ENCODE measurements around the gene SLC16A13.
"Not testable (repeated sequence)": the region's sequence is repeated elsewhere in the genome, so short reads cannot be mapped to it uniquely, and the experiment has no call there.

The SLC16A13 gene

DNA sequence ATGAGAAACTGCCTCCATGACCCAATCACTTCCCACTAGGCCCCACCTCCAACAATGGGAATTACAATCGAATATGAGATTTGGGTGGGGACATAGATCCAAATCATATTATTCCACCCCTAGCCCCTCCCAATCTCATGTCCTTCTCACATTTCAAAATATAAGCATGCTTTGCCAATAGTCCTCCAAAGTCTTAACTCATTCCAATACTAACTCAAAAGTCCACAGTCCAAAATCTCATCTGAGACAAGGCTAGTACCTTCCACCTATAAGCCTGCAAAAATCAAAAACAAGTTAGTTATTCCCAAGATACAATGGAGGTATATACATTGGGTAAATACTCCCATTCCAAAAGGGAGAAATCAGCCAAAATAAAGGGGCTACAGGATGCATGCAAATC is 31.4 kb downstream of the SLC16A13 start:
- DNase-seq, result no peak

DNA sequence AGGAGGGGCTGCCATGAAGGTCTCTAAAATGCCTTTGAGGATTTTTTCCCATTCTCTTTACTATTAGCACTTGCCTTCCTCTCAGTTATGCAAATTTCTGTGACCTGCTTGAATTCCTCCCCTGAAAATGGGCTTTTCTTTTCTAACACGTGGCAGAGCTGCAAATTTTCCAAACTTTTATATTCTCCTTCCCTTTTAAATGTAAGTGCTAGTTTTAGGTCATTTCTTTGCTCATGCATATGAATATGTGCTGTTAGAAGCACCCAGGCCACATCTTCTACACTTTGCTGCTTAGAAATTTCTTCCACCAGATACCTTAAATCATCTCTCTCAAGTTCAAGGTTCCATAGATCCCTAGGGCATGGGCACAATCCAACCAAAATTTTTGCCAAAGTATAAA is 32.5 kb downstream of the SLC16A13 start:
- DNase-seq, result no peak

DNA sequence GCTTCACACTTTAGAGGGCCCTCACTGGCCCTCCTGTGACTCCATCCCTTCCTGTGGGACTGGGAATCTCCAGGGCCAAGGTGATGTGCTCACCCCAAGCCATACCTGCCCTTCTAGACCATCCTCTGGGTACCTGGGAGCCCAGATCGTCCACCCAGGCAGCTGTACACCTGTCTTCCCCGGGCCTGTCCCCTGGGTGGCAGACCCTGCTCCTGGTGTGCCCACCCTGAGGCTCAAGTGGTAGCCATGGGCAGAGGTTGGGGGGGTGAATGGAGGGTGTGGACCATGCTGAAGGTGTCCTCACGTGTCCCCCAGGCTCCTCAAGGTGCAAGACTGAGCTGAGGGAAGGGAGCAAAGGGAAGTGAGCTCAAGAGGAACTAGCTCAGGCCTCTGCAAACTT is 34.9 kb downstream of the SLC16A13 start:
- DNase-seq, result no peak

DNA sequence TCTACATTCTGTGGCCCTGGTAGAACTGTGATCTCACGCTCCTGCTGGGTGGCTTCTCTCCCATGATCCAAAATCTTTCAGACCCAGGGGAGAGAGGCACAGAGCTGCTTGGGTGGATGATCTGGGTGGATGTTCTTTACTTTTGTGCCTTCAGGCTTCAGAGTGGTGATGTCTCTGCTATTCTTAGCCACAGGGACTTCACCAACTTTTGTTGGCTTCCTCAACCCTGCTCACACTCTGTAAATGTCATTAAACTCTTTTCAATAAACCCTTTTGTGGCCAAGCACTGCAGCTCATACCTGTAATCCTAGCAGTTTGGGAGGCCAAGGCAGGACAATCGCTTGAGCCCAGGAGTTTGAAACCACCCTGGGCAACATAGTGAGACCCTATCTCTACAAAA is 36.6 kb downstream of the SLC16A13 start:
- no peak for DNase-seq

DNA sequence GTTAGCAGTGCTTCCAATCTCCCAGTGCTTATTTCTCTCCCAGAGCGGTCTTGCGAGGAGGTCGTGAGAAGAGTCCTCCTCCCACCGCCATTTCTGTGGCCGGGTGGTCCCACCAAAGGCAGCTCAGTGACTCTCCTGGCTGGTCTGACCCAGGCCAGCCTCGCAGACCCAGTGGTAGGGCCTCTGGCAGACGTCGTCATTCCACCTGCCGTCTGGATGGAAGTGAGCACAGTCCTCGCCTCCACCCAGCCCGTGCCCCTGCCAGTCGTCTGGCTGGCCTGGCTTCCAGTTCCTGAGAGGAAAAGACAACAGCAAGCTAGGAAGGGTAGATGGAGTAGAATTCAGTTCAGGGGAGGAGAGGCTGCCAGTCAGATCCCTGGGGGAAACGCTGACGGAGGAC is 39.1 kb downstream of the SLC16A13 start:
- DNase-seq, result no peak

DNA sequence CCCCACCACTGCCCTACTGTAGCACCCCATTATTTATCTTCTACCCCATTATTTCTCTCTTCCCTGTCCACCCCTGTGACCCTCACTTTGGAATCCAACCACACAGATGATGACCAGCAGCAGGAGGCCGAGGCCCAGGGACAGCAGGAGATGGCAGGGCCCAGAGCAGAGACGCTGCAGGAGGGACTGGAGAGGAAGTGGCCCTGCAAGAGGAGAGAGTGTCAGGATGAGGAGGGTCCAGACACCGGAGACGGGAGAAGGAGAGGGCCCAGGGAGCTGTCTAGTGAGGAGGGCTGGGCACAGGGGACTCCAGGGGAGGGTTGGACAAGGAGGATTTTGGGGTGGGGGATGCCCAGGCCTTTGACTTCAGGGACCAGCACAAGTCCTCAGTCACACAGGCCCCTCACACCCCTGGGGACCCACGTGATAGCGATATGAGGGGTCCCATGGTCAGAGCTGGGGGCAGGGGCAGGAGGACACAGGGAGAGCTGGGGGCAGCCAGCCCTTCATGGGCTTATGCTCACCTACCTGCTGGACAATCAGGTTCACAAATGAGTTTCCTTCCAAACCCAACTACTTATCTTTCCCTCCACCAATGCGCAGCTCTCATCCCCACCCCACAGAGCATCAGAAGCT is 42.2 kb downstream of the SLC16A13 start:
- no peak for DNase-seq

DNA sequence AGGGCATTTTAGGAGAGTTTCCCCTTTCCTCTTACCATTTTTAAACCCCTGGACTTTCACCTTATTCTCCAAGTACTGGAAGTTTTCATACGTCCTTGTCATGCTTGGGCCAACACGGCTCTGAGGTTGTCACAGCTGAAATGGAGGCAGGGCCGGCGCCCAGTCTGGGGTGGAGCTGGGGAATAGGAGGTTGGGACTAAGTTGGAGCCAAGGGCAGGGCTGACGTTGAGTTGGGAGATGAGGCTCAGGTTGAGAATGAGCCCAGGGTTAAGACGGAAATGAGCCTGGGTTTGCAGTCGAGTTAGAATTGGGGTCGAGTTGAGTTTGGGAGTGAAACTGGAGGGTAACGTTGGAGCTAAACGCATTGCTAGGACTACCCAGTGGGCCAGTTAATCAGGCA is 42.9 kb downstream of the SLC16A13 start:
- no peak for DNase-seq

DNA sequence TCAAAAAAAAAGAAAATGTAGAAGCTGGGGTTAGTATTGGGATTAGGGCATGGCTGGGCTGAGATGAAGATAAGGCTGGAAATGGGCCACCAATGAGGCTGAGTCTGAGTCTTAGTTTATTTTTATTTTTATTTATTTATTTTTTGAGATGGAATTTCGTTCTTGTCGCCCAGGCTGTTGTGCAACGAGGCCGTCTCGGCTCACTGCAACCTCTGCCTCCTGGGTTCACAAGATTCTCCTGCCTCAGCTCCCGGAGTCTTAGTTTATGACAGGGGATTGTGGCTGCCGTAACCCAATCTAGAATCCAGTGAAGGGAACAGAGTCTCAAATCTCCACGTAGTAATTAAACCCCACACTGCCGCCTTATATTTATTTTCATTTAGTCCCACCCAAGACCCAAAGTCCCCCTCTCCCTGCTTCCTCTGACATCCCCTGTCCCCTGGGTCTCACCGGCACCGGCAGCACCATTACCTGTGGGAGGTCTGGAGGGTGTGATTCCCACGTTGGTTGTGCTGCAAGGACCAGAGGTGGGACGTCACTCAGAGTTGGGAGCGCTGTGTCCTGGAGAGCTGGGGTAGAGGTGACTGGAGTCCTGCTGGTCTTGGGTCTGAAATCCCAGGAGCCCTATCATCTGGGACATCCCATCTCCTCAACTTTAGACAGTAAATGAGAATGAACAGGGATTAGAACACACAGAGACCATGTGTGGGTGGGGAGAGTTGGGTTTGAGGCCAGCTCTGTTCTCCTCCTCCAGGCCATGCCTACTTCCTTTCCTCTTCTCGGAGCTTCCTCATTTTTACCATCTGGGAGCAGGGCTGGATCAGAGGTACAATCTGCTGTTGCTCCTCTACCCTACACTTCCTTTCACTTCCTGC is 44.0 kb downstream of the SLC16A13 start, which contains the start of gene CLEC10A:
Gene CLEC10A (minus strand): TSS at position 671 of the 875 bp plus-strand sequence. CDS start 1,439 bp downstream, outside the sequence.
- DNase-seq, result no peak

DNA sequence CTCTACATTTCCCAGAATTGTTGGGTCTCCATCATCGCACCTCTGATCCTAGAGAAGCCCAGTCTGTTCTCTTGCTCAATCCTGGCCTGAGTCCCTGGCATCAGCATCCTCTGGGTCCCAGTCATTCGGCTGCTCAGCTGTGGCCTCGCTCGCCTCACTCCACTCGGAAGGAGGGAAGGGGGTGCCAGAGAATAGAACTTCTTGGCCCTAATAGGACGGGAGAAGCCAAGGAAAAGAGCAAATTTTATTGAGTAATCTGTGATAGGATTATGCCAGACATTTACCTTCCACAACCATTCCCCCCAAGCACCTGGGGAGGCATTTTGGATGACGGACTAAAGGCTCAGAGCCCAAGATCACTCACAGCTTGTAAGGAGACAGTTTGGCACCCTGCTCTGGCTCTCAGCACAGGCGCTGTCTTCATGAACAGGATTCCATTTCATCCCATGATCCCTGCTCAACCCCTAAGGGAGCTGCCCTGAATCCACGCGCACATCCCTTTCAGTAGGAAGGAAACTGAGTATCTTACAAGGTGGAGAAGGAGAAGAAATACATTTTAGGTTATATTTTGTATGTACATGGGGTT is 44.7 kb downstream of the SLC16A13 start:
- DNase-seq, result no peak

DNA sequence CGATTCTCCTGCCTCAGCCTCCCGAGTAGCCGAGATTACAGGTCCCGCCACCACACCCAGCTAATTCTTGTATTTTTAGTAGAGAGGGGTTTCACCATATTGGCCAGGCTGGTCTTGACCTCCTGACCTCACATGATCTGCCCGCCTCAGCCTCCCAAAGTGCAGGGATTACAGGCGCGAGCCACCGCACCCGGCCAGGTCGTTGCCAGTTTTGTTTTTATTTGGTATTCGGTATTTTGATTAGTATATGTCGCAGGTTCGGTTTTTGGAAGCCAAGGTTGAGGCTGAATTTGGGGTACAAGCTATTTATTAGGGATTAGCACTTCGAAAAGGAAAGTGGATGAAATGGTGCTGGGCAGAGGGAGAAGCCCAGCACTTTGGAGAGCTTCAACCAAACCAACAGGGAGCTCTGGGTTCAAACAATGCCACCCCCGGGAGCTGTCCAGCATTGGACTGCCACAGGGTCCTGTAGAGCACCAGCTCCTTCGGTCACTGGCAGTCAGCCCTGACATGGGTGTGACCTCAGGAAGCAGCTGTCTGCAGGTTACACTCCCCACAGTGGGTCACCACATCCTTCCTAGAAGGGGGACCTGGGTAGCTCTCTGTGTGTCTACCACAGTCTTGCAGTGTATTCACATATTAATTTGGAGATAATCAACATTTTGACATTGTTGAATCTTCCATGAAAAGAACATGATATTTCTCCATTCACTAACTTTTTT is 45.7 kb downstream of the SLC16A13 start:
- no peak for DNase-seq

DNA sequence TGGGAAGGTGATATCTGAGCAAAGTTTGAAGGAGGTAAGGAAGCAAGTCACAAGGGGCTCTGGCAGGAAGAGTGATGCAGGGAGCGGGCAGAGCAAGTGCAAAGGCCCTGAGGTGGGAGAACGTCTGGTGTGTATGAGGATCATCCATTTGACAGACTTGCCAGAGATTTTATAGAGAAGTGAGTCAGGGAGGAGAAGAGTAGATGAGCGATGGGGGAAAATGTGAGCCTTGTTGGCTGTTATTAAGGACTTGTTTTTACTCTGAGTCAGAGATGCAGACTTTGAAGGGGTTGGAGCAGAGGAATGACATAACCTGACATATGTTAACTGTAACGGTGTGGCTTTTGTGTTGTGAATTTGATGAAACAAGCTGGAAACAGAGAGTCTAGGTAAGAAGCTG is 47.8 kb downstream of the SLC16A13 start:
- DNase-seq, result no peak

DNA sequence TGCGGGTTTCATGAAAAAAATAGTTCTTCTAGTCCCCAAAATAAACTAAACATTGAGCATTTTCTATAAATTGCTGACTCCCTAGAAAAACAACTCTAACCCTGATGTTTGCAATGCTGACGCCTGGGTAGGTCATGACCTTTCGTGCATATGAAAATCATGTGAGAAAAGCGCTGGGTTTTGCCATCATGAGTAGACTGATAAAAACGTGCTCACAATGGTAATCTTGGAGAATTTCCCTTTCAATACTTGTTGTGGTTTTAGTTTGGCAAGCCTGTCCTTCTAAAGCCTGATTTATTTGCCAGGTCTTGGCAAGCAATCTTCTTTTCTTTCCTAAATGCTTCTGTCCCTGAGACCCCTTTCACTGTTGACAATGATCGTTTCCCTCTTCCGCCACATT is 48.3 kb downstream of the SLC16A13 start:
- no peak for DNase-seq

DNA sequence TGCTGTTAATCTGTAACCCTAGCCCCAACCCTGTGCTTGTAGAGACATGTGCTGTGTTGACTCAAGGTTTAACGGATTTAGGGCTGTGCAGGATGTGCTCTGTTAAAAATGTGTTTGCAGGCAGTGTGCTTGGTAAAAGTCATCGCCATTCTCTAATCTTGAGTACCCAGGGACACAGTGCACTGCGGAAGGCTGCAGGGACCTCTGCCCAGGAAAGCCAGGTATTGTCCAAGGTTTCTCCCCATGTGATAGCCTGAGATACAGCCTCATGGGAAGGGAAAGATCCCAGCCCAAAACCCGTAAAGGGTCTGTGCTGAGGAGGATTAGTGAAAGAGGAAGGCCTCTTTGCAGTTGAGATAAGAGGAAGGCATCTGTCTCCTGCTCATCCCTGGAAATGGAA is 52.6 kb downstream of the SLC16A13 start:
- DNase-seq, result not testable (repeated sequence)

DNA sequence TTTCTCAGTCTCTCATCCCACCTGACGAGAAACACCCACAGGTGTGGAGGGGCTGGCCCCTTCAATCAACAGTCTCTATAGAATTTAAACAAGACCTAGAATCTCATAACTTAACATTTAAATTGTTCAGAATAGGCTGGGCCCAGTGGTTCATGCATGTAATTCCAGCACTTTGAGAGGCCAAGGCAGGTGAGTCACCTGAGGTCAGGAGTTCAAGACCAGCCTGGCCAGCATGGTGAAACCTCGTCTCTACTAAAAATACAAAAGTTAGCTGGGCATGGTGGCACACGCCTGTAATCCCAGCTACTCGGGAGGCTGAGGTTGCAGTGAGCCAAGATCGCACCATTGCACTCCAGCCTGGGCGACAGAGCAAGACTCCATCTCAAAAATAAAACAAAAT is 53.8 kb downstream of the SLC16A13 start:
- DNase-seq, result not testable (repeated sequence)

All from NCI-H1417 (cell line).